ENCODE measurements around the gene SARS1. TPM values are rescaled to one million over a fixed set of nuclear protein-coding genes. Genes with fewer than 3 reads are reported as not detected.
A peak's percentile ranks its signal among the peaks of the same experiment; 100 is the strongest.

Gene SARS1
- total and polyA plus RNA-seq, 2 of the 13 experiments (the other 11 are each of a cell fraction or from before 2014, with no cell fraction given), result 103 to 134 TPM

DNA sequence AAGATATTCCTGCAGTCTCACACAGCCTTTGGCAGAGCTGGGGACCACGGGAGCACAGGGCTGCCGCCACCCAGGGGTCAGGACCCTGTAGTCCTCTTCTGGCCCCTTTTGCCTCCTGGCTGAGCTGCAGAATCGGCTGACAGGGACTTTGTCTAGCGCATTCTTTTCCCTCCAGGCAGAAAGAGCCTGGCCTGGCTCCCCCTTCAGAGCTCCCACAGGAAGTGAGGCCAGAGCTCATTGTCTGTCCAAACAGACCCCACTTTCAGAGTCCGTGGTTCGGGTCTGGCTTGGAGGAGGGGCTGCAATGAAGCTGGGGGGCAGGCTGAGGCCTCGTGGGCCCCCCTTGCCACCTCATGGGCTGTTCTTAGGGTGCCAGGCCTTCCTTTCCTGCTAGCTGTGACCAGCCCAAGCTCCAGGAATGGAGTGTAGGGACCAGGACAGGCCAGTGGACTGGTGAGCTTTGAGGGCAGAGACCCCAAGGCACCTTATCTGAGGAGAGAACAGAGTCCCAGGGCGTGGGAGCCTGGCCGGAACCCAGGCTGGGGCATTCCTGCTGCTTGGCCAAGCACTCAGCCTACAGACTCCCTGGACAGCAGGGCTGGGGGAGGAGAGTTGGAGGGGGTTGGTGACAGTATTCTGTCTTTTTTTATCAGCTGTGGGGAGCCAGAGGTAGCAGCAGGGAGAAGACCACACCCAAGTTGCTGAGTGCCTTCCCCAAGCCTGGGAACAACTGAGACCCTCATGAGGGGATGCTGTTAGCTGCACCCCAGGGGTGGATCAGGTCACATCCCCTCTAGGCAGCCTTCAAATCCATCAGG lies 40.3 kb downstream of the SARS1 start (continued):
- TF ChIP-seq MEIS2 (CRISPR knock-in tag; IDR thresholded peaks at IDR 0.05) (peak; percentile 29; the same call in 1 of the 2 replicates), TBL1XR1 (IDR thresholded peaks at IDR 0.05; ENCODE audit: borderline replicate concordance, low read length, partially characterized antibody) (no peak), SPEN (CRISPR knock-in tag; IDR thresholded peaks at IDR 0.05; ENCODE audit: low read depth) (peak; percentile 48; the same call in 1 of the 2 replicates), HNF4A (CRISPR knock-in tag; IDR thresholded peaks at IDR 0.05) (peak; percentile 47), ARNTL (CRISPR knock-in tag; IDR thresholded peaks at IDR 0.05) (0 out of 2 replicates have a peak, but pooled peaks have one; percentile 37), SIN3A (IDR thresholded peaks at IDR 0.05; ENCODE audit: borderline replicate concordance, low read depth, low read length) (0 out of 2 replicates have a peak, but pooled peaks have one; percentile 32), ZNF766 (CRISPR knock-in tag; IDR thresholded peaks at IDR 0.05; ENCODE audit: borderline replicate concordance) (peak; percentile 49; the same call in 1 of the 2 replicates), KDM5B (CRISPR knock-in tag; IDR thresholded peaks at IDR 0.05; ENCODE audit: borderline replicate concordance) (peak; percentile 29; the same call in 1 of the 2 replicates), AKAP8 (CRISPR knock-in tag; IDR thresholded peaks at IDR 0.05) (0 out of 2 replicates have a peak, but pooled peaks have one; percentile 60), ZMYM4 (CRISPR knock-in tag; IDR thresholded peaks at IDR 0.05) (peak; percentile 11; the same call in 1 of the 2 replicates), ZFX (CRISPR knock-in tag; IDR thresholded peaks at IDR 0.05; ENCODE audit: low read depth) (peak; percentile 82), U2AF2 (IDR thresholded peaks at IDR 0.05; ENCODE audit: low read depth, low read length) (no peak), KDM4B (CRISPR knock-in tag; IDR thresholded peaks at IDR 0.05) (no peak), POLR2G (IDR thresholded peaks at IDR 0.05; ENCODE audit: low read depth, low read length) (peak; percentile 50; the same call in 1 of the 2 replicates), GABPB1 (CRISPR knock-in tag; IDR thresholded peaks at IDR 0.05) (peak; percentile 63), ZNF788 (CRISPR knock-in tag; IDR thresholded peaks at IDR 0.05; ENCODE audit: borderline replicate concordance) (0 out of 2 replicates have a peak, but pooled peaks have one; percentile 19), RBM39 (IDR thresholded peaks at IDR 0.05; ENCODE audit: low read depth, low read length, poor library complexity, severe bottlenecking) (no peak), MAX (IDR thresholded peaks at IDR 0.05) (peak; percentile 29; the same call in 1 of the 2 replicates)
- TF ChIP-seq, protein P1, sequence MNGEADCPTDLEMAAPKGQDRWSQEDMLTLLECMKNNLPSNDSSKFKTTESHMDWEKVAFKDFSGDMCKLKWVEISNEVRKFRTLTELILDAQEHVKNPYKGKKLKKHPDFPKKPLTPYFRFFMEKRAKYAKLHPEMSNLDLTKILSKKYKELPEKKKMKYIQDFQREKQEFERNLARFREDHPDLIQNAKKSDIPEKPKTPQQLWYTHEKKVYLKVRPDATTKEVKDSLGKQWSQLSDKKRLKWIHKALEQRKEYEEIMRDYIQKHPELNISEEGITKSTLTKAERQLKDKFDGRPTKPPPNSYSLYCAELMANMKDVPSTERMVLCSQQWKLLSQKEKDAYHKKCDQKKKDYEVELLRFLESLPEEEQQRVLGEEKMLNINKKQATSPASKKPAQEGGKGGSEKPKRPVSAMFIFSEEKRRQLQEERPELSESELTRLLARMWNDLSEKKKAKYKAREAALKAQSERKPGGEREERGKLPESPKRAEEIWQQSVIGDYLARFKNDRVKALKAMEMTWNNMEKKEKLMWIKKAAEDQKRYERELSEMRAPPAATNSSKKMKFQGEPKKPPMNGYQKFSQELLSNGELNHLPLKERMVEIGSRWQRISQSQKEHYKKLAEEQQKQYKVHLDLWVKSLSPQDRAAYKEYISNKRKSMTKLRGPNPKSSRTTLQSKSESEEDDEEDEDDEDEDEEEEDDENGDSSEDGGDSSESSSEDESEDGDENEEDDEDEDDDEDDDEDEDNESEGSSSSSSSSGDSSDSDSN (CRISPR knock-in tag; IDR thresholded peaks at IDR 0.05), result peak; percentile 49; the same call in 1 of the 2 replicates
- TF ChIP-seq, protein P2, sequence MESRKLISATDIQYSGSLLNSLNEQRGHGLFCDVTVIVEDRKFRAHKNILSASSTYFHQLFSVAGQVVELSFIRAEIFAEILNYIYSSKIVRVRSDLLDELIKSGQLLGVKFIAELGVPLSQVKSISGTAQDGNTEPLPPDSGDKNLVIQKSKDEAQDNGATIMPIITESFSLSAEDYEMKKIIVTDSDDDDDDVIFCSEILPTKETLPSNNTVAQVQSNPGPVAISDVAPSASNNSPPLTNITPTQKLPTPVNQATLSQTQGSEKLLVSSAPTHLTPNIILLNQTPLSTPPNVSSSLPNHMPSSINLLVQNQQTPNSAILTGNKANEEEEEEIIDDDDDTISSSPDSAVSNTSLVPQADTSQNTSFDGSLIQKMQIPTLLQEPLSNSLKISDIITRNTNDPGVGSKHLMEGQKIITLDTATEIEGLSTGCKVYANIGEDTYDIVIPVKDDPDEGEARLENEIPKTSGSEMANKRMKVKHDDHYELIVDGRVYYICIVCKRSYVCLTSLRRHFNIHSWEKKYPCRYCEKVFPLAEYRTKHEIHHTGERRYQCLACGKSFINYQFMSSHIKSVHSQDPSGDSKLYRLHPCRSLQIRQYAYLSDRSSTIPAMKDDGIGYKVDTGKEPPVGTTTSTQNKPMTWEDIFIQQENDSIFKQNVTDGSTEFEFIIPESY (CRISPR knock-in tag; IDR thresholded peaks at IDR 0.05), result 0 out of 2 replicates have a peak, but pooled peaks have one; percentile 15
- TF ChIP-seq, protein P3, sequence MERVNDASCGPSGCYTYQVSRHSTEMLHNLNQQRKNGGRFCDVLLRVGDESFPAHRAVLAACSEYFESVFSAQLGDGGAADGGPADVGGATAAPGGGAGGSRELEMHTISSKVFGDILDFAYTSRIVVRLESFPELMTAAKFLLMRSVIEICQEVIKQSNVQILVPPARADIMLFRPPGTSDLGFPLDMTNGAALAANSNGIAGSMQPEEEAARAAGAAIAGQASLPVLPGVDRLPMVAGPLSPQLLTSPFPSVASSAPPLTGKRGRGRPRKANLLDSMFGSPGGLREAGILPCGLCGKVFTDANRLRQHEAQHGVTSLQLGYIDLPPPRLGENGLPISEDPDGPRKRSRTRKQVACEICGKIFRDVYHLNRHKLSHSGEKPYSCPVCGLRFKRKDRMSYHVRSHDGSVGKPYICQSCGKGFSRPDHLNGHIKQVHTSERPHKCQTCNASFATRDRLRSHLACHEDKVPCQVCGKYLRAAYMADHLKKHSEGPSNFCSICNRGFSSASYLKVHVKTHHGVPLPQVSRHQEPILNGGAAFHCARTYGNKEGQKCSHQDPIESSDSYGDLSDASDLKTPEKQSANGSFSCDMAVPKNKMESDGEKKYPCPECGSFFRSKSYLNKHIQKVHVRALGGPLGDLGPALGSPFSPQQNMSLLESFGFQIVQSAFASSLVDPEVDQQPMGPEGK (CRISPR knock-in tag; IDR thresholded peaks at IDR 0.05), result peak; percentile 88

Measured in HepG2 (cell line).